Activated T-helper 2 cell treated with anti-CD3 and anti-CD28 coated beads, Interferon-gamma antibody, Interleukin-2, Interleukin-4, amounts not matched to agents 10 μg/mL and 5 μg/mL and 100 μg/mL, durations not matched to agents 14 hours and 24 hours and 36 hours (primary cell): ENCODE measurements around the gene WDR76. TPM values are rescaled to one million over a fixed set of nuclear protein-coding genes. Genes with fewer than 3 reads are reported as not detected.
"Not testable (repeated sequence)": the region's sequence is repeated elsewhere in the genome, so short reads cannot be mapped to it uniquely, and the experiment has no call there.

Experiments
- DNase-seq: peaks from one replicate; pipeline ENCODE4 v3.0.0; 2021; ENCODE audit warnings: low spot score
- H3K27ac Mint-ChIP-seq: one replicate; pipeline ENCODE4 v1.8.0; 2021; ENCODE audit warnings: mixed read lengths
- H3K27me3 Mint-ChIP-seq: one replicate; pipeline ENCODE4 v1.8.0; 2021; ENCODE audit warnings: low read depth, mixed read lengths
- H3K36me3 Mint-ChIP-seq: one replicate; pipeline ENCODE4 v1.8.0; 2021; ENCODE audit warnings: low read depth, mixed read lengths
- H3K4me1 Mint-ChIP-seq: one replicate; pipeline ENCODE4 v1.8.0; 2021; ENCODE audit warnings: low read depth, mixed read lengths
- H3K4me3 Mint-ChIP-seq: one replicate; pipeline ENCODE4 v1.8.0; 2021; ENCODE audit warnings: low read depth, mild to moderate bottlenecking, moderate library complexity, mixed read lengths
- H3K9me3 Mint-ChIP-seq: one replicate; pipeline ENCODE4 v1.8.0; 2021; ENCODE audit warnings: mixed read lengths
- intact Hi-C: fragments of 100-400 bp; cut with micrococcal nuclease; formaldehyde crosslinking; loops from one replicate; pipeline ENCODE4 v1.15.1; 2023
- total RNA-seq: library from RNA; stranded (reverse); gene quantifications from 2 replicates; pipeline ENCODE4 v1.2.3, GENCODE V29; 2022

Gene WDR76
- total RNA-seq, 1 donor from 2014 or later = 71.0 TPM

- H3K36me3 Mint-ChIP-seq = peaks cover 55% of the 10 kb centered on the region
- no peaks in the 10 kb centered on the region for H3K9me3 Mint-ChIP-seq
- H3K4me3 Mint-ChIP-seq = peak overlapping the region; percentile 92
- peaks cover 31% of the 10 kb centered on the region for H3K4me1 Mint-ChIP-seq
- no peak for DNase-seq
- peak overlapping the region; percentile 94 for H3K27ac Mint-ChIP-seq
- intact Hi-C loops = loop anchor here (10.0 kb wide), 2 partner anchors 707 to 897 kb away; partner anchors contain the start of gene EIF3J
- no peaks in the 10 kb centered on the region for H3K27me3 Mint-ChIP-seq
Observed at GRCh38 chr15:43828061-43828657, 1.4 kb downstream of the WDR76 start.

GRCh38 chr15:43829951-43830540, 3.2 kb downstream of the WDR76 start:
- peaks cover 61% of the 10 kb centered on the region for H3K36me3 Mint-ChIP-seq
- H3K4me1 Mint-ChIP-seq = peaks cover 29% of the 10 kb centered on the region
- intact Hi-C loops = loop anchor here (10.0 kb wide), 2 partner anchors 705 to 895 kb away; partner anchors contain the start of gene EIF3J
- H3K27me3 Mint-ChIP-seq, H3K9me3 Mint-ChIP-seq, DNase-seq: not testable (repeated sequence)
- H3K4me3 Mint-ChIP-seq = peak overlapping the region; percentile 92
- peak overlapping the region; percentile 78 for H3K27ac Mint-ChIP-seq

GRCh38 chr15:43830691-43831275, 4.0 kb downstream of the WDR76 start:
- Mint-ChIP-seq H3K36me3 (peaks cover 66% of the 10 kb centered on the region), H3K4me1 (peaks cover 27% of the 10 kb centered on the region), H3K4me3 (peak overlapping the region; percentile 1)
- DNase-seq, intact Hi-C loops, H3K27ac Mint-ChIP-seq, H3K9me3 Mint-ChIP-seq, H3K27me3 Mint-ChIP-seq: not testable (repeated sequence)

GRCh38 chr15:43831519-43832052, 4.8 kb downstream of the WDR76 start:
- DNase-seq, intact Hi-C loops, H3K9me3 Mint-ChIP-seq, H3K27me3 Mint-ChIP-seq: not testable (repeated sequence)
- Mint-ChIP-seq H3K4me3 (peak overlapping the region; percentile 57), H3K4me1 (peaks cover 29% of the 10 kb centered on the region), H3K27ac (peak overlapping the region; percentile 56), H3K36me3 (peaks cover 74% of the 10 kb centered on the region)

- peaks cover 31% of the 10 kb centered on the region for H3K4me1 Mint-ChIP-seq
- intact Hi-C loops, DNase-seq, H3K9me3 Mint-ChIP-seq, H3K27ac Mint-ChIP-seq, H3K27me3 Mint-ChIP-seq: not testable (repeated sequence)
- peak overlapping the region; percentile 57 for H3K4me3 Mint-ChIP-seq
- peaks cover 73% of the 10 kb centered on the region for H3K36me3 Mint-ChIP-seq
Observed at GRCh38 chr15:43832485-43832884, 5.7 kb downstream of the WDR76 start.

GRCh38 chr15:43845421-43845820, 18.6 kb downstream of the WDR76 start:
- peaks cover 56% of the 10 kb centered on the region for H3K36me3 Mint-ChIP-seq
- peaks cover 1% of the 10 kb centered on the region for H3K4me1 Mint-ChIP-seq
- DNase-seq = no peak
- no peaks in the 10 kb centered on the region for H3K27me3 Mint-ChIP-seq
- H3K27ac Mint-ChIP-seq = no peak overlapping the region
- intact Hi-C loops = no loop called here
- H3K9me3 Mint-ChIP-seq = no peaks in the 10 kb centered on the region
- no peak overlapping the region for H3K4me3 Mint-ChIP-seq

GRCh38 chr15:43851251-43851650, 24.4 kb downstream of the WDR76 start:
- Mint-ChIP-seq H3K4me3 (no peak overlapping the region), H3K27me3 (no peaks in the 10 kb centered on the region), H3K27ac (no peak overlapping the region), H3K36me3 (peaks cover 63% of the 10 kb centered on the region), H3K9me3 (no peaks in the 10 kb centered on the region), H3K4me1 (no peaks in the 10 kb centered on the region)
- DNase-seq = no peak
- intact Hi-C loops = no loop called here

GRCh38 chr15:43852607-43853006, 25.8 kb downstream of the WDR76 start:
- Mint-ChIP-seq H3K27me3 (no peaks in the 10 kb centered on the region), H3K4me1 (no peaks in the 10 kb centered on the region), H3K36me3 (peaks cover 69% of the 10 kb centered on the region), H3K27ac (no peak overlapping the region), H3K4me3 (no peak overlapping the region), H3K9me3 (no peaks in the 10 kb centered on the region)
- intact Hi-C loops = no loop called here
- no peak for DNase-seq

GRCh38 chr15:43854801-43855200, 28.0 kb downstream of the WDR76 start:
- H3K27me3 Mint-ChIP-seq = no peaks in the 10 kb centered on the region
- intact Hi-C loops = no loop called here
- DNase-seq = no peak
- no peaks in the 10 kb centered on the region for H3K9me3 Mint-ChIP-seq
- H3K27ac Mint-ChIP-seq = no peak overlapping the region
- no peaks in the 10 kb centered on the region for H3K4me1 Mint-ChIP-seq
- H3K4me3 Mint-ChIP-seq = no peak overlapping the region
- peaks cover 75% of the 10 kb centered on the region for H3K36me3 Mint-ChIP-seq

GRCh38 chr15:43859546-43859945, 32.7 kb downstream of the WDR76 start:
- no peak for DNase-seq
- peaks cover 62% of the 10 kb centered on the region for H3K36me3 Mint-ChIP-seq

GRCh38 chr15:43866636-43867035, 39.8 kb downstream of the WDR76 start:
- H3K4me3 Mint-ChIP-seq, H3K4me1 Mint-ChIP-seq, DNase-seq, H3K27ac Mint-ChIP-seq, H3K9me3 Mint-ChIP-seq, intact Hi-C loops, H3K27me3 Mint-ChIP-seq: not testable (repeated sequence)
- peaks cover 52% of the 10 kb centered on the region for H3K36me3 Mint-ChIP-seq

More at GRCh38 chr15:43859546-43859945, 32.7 kb downstream of the WDR76 start:
- Mint-ChIP-seq H3K4me3 (no peak overlapping the region), H3K9me3 (no peaks in the 10 kb centered on the region), H3K27me3 (no peaks in the 10 kb centered on the region), H3K4me1 (no peaks in the 10 kb centered on the region), H3K27ac (no peak overlapping the region)
- intact Hi-C loops = no loop called here

GRCh38 chr15:43867096-43867495, 40.3 kb downstream of the WDR76 start:
- H3K4me3 Mint-ChIP-seq = no peak overlapping the region
- peaks cover 54% of the 10 kb centered on the region for H3K36me3 Mint-ChIP-seq

GRCh38 chr15:43868406-43868805, 41.6 kb downstream of the WDR76 start:
- no peak for DNase-seq
- intact Hi-C loops = no loop called here
- no peak overlapping the region for H3K27ac Mint-ChIP-seq
- H3K36me3 Mint-ChIP-seq = peaks cover 62% of the 10 kb centered on the region
- H3K9me3 Mint-ChIP-seq = no peaks in the 10 kb centered on the region
- no peaks in the 10 kb centered on the region for H3K27me3 Mint-ChIP-seq
- H3K4me1 Mint-ChIP-seq = no peaks in the 10 kb centered on the region
- H3K4me3 Mint-ChIP-seq = no peak overlapping the region

More at GRCh38 chr15:43867096-43867495, 40.3 kb downstream of the WDR76 start:
- H3K27ac Mint-ChIP-seq = no peak overlapping the region
- no peaks in the 10 kb centered on the region for H3K27me3 Mint-ChIP-seq
- no peak for DNase-seq
- no peaks in the 10 kb centered on the region for H3K9me3 Mint-ChIP-seq
- intact Hi-C loops = no loop called here
- H3K4me1 Mint-ChIP-seq = no peaks in the 10 kb centered on the region
